ENCODE measurements around the gene HOXB9.

DNA sequence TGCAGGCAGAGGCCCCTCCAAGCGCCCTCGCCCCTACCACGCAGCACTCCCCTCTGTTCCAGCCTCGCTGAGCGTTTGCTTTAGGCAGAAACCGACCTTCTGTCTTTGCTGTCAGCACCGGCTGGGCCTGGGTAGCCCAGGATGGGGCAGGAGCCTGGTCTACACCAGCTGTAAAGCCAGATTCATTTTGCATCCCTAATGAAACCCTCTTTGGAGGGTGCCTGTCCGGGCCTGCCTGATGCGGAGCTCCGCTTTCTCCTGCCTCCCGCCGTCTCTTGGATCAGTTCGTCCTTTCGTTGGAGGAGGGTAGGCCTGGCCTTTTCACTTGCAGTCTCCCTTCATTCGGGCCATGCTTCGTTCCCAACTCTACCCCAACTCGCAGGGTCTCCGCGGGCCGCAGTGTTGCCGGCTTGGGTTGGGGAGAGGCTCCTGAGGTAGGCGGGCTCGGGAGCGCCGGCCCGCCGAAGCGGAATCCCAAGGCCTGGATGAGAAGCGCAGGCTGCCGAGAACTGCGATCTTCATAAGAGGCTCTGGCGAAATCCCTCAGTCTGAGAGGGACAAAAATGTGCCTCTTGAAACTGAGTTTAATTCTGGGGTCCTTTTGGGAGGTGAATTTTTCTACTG lies 6.2 kb downstream of the HOXB9 start:
- TF ChIP-seq EZH2 (IDR thresholded peaks at IDR 0.05; ENCODE audit: borderline replicate concordance) (peak; percentile 81), EZH2phosphoT487 (IDR thresholded peaks at IDR 0.05; ENCODE audit: low read depth, severe bottlenecking, unreplicated experiment) (no peak)
- TF ChIP-seq, protein P1, sequence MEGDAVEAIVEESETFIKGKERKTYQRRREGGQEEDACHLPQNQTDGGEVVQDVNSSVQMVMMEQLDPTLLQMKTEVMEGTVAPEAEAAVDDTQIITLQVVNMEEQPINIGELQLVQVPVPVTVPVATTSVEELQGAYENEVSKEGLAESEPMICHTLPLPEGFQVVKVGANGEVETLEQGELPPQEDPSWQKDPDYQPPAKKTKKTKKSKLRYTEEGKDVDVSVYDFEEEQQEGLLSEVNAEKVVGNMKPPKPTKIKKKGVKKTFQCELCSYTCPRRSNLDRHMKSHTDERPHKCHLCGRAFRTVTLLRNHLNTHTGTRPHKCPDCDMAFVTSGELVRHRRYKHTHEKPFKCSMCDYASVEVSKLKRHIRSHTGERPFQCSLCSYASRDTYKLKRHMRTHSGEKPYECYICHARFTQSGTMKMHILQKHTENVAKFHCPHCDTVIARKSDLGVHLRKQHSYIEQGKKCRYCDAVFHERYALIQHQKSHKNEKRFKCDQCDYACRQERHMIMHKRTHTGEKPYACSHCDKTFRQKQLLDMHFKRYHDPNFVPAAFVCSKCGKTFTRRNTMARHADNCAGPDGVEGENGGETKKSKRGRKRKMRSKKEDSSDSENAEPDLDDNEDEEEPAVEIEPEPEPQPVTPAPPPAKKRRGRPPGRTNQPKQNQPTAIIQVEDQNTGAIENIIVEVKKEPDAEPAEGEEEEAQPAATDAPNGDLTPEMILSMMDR (IDR thresholded peaks at IDR 0.05; ENCODE audit: poor library complexity): no peak

Measured in hepatocyte (in vitro differentiated cells).